ENCODE results near the gene CSMD2.

The CSMD2 gene

DNA sequence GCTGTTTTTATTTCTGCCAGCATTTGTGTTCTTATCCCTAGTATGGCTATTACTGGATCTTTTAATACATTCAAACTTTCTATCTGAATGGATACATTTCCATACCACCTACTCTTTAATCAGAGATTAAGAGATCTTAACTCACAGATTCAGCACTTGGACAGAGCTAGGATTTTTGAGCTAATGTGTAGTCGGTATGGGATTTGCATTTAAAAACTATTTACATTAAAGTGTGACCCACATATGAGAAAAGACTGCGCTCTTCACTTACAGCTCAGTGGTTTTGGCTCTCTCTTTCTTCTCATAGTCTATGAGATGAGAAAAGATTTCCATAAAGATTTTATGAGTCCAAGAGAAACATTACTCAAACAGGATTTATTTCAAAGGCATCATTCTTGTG, 284.7 kb downstream of the CSMD2 start:
- TF ChIP-seq SP1 (IDR thresholded peaks at IDR 0.05) (no peak), ZNF384 (IDR thresholded peaks at IDR 0.05) (no peak), SUZ12 (IDR thresholded peaks at IDR 0.05) (no peak), CTBP1 (IDR thresholded peaks at IDR 0.05; ENCODE audit: borderline replicate concordance) (no peak), L3MBTL2 (conservative IDR thresholded peaks at IDR 0.05) (no peak), BHLHE40 (IDR thresholded peaks at IDR 0.05; ENCODE audit: borderline replicate concordance) (no peak), FOXK2 (IDR thresholded peaks at IDR 0.05) (no peak), HDGF (IDR thresholded peaks at IDR 0.05; ENCODE audit: borderline replicate concordance) (no peak)
- ChIA-PET POLR2A (no interaction called here), CTCF (no interaction called here)
- DNase-seq (ENCODE audit: extremely low spot score): no peak

- no peak for DNase-seq (ENCODE audit: extremely low spot score)
- CTCF ChIA-PET: no interaction called here
- POLR2A ChIA-PET: no interaction called here
- no peak for TF ChIP-seq FOXA1 (IDR thresholded peaks at IDR 0.05)
- no peak for TF ChIP-seq BHLHE40 (IDR thresholded peaks at IDR 0.05; ENCODE audit: borderline replicate concordance)
- no peak for TF ChIP-seq PKNOX1 (IDR thresholded peaks at IDR 0.05)
- no peak for TF ChIP-seq FOXM1 (IDR thresholded peaks at IDR 0.05; ENCODE audit: borderline replicate concordance)
- TF ChIP-seq L3MBTL2 (conservative IDR thresholded peaks at IDR 0.05): no peak
- no peak for TF ChIP-seq TARDBP (IDR thresholded peaks at IDR 0.05)
- TF ChIP-seq SP1 (IDR thresholded peaks at IDR 0.05): no peak
- no peak for TF ChIP-seq LEF1 (IDR thresholded peaks at IDR 0.05; ENCODE audit: borderline replicate concordance)
- no peak for TF ChIP-seq ARNT (IDR thresholded peaks at IDR 0.05)
- TF ChIP-seq HDGF (IDR thresholded peaks at IDR 0.05; ENCODE audit: borderline replicate concordance): no peak
Observed at GRCh38 chr1:33878392-33878791, 286.6 kb downstream of the CSMD2 start.

DNA sequence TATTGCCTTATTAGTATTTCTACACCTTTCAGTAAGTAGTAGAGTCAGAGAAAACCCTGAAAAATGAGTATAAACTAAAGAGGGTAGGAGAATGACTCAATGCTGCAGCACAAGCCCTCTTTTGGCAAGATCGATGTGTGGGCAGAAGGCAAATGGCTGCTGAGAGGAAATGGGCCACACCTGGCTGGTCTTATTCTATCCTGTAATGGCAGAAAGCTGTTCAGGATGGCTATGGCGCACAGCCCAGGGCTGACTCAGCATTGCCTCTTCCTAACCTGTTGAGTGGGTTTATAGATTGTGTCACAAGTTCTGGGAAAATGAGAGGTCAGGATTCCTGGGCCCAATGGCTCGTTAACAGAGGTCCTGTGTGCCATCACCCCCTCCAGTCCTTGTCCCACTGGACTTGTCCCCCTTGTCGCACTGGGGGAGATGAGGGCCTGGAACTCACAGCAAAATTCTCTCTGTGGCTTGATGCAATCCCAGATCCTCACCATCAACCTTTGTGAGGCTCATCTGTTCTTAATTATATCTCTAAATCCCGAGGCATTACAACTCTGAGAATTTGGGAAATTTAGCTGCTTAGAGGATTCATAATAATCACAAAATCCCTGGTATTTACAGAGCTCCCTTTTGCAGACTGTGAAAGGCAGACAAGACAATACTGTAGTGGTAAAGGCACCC, 287.9 kb downstream of the CSMD2 start:
- no peak for DNase-seq (ENCODE audit: extremely low spot score)
- POLR2A ChIA-PET: no interaction called here
- CTCF ChIA-PET: no interaction called here
- no peak for TF ChIP-seq SP1 (IDR thresholded peaks at IDR 0.05)
- no peak for TF ChIP-seq CTBP1 (IDR thresholded peaks at IDR 0.05; ENCODE audit: borderline replicate concordance)
- no peak for TF ChIP-seq BHLHE40 (IDR thresholded peaks at IDR 0.05; ENCODE audit: borderline replicate concordance)

DNA sequence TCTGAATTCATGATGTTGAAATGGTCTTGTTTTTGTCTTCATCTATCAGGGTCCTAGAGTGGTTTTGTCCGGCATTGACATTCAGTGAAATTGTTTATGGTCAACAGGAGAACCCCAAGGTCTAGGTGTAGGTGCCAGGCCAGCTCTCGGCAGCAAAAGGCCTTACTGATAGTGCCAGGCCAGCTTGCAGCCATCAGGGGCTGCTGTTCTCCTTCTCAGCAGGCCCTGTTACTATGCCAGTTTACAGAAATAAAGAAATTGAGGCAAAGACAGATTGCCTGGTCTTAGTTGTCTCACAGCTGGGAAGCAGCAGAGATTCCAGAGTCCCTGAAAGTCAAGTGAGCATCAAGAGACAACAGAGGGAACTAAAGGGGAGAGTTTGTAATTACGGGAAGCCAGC, 289.2 kb downstream of the CSMD2 start:
- CTCF ChIA-PET: no interaction called here

DNA sequence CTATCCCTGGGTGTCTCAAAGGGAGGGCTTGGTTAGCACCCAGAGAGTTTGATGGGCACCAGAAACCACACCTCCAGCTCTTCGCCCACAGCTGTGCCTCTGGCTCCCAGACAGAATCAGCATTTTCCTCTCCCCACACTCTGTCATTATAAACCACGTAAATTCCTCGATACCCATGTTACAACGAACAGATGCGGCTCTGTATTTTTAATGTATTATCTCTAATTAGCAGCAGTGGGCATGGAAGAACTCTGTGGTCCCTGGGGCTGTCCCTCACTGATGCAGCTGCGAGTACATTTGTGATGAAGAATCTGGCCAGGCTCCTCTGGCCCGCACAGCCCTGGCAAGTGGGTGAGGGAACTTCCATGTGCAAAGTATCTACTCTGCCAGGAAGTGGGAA, 290.4 kb downstream of the CSMD2 start:
- TF ChIP-seq CTBP1 (IDR thresholded peaks at IDR 0.05; ENCODE audit: borderline replicate concordance) (no peak), FOXA1 (IDR thresholded peaks at IDR 0.05) (no peak), NFRKB (IDR thresholded peaks at IDR 0.05) (no peak), SP1 (IDR thresholded peaks at IDR 0.05) (no peak), FOXK2 (IDR thresholded peaks at IDR 0.05) (no peak), ZNF384 (IDR thresholded peaks at IDR 0.05) (no peak), FOXM1 (IDR thresholded peaks at IDR 0.05; ENCODE audit: borderline replicate concordance) (no peak), ARNT (IDR thresholded peaks at IDR 0.05) (no peak), LEF1 (IDR thresholded peaks at IDR 0.05; ENCODE audit: borderline replicate concordance) (no peak), TARDBP (IDR thresholded peaks at IDR 0.05) (no peak), BHLHE40 (IDR thresholded peaks at IDR 0.05; ENCODE audit: borderline replicate concordance) (no peak), PKNOX1 (IDR thresholded peaks at IDR 0.05) (no peak), HDGF (IDR thresholded peaks at IDR 0.05; ENCODE audit: borderline replicate concordance) (no peak), ELF4 (IDR thresholded peaks at IDR 0.05) (no peak), L3MBTL2 (conservative IDR thresholded peaks at IDR 0.05) (no peak)
- DNase-seq (ENCODE audit: extremely low spot score): no peak
- POLR2A ChIA-PET: no interaction called here
- CTCF ChIA-PET: no interaction called here

More for the DNA sequence above, 289.2 kb downstream of the CSMD2 start:
- POLR2A ChIA-PET: no interaction called here
- TF ChIP-seq SP1 (IDR thresholded peaks at IDR 0.05): no peak
- no peak for TF ChIP-seq FOXK2 (IDR thresholded peaks at IDR 0.05)
- no peak for TF ChIP-seq L3MBTL2 (conservative IDR thresholded peaks at IDR 0.05)
- TF ChIP-seq CTBP1 (IDR thresholded peaks at IDR 0.05; ENCODE audit: borderline replicate concordance): no peak
- TF ChIP-seq ZNF384 (IDR thresholded peaks at IDR 0.05): no peak
- TF ChIP-seq ELF4 (IDR thresholded peaks at IDR 0.05): no peak
- TF ChIP-seq LEF1 (IDR thresholded peaks at IDR 0.05; ENCODE audit: borderline replicate concordance): no peak
- TF ChIP-seq SUZ12 (IDR thresholded peaks at IDR 0.05): no peak
- no peak for TF ChIP-seq BHLHE40 (IDR thresholded peaks at IDR 0.05; ENCODE audit: borderline replicate concordance)
- no peak for TF ChIP-seq FOXM1 (IDR thresholded peaks at IDR 0.05; ENCODE audit: borderline replicate concordance)
- no peak for TF ChIP-seq NFRKB (IDR thresholded peaks at IDR 0.05)
- no peak for TF ChIP-seq PKNOX1 (IDR thresholded peaks at IDR 0.05)
- TF ChIP-seq ARNT (IDR thresholded peaks at IDR 0.05): no peak
- no peak for TF ChIP-seq TARDBP (IDR thresholded peaks at IDR 0.05)
- TF ChIP-seq HDGF (IDR thresholded peaks at IDR 0.05; ENCODE audit: borderline replicate concordance): no peak
- no peak for TF ChIP-seq FOXA1 (IDR thresholded peaks at IDR 0.05)
- DNase-seq (ENCODE audit: extremely low spot score): no peak

DNA sequence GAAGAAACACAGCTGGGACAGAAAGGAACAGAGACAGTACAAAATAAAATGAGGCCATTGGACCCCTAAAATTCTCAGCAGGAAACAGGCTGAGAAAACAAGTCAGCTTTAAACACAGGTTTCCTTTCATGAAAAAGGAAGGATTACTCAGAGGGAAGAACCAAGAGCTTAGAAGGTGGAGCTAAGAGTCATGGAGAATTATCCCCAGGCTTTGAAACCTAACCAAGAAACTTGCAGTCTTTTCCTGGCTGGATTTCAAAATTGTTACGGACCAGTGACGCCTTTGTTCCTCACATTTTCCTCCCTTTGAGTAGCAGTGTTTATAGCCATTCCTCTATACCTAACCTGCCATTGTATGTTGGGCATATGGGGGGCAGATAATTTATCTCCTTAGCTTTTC, 292.3 kb downstream of the CSMD2 start:
- TF ChIP-seq HDGF (IDR thresholded peaks at IDR 0.05; ENCODE audit: borderline replicate concordance) (no peak), BHLHE40 (IDR thresholded peaks at IDR 0.05; ENCODE audit: borderline replicate concordance) (no peak), FOXM1 (IDR thresholded peaks at IDR 0.05; ENCODE audit: borderline replicate concordance) (no peak), ARNT (IDR thresholded peaks at IDR 0.05) (no peak), SP1 (IDR thresholded peaks at IDR 0.05) (no peak)
- DNase-seq (ENCODE audit: extremely low spot score): no peak
- ChIA-PET CTCF (no interaction called here), POLR2A (no interaction called here)

All from HEK293T (cell line).